ENCODE measurements around the gene SLAMF9. TPM values are rescaled to one million over a fixed set of nuclear protein-coding genes. Genes with fewer than 3 reads are reported as not detected.

Gene SLAMF9
- total RNA-seq, 6 experiments from 2014 or later, result 0.68 to 2.2 (median 1.6) TPM; not detected in 2

DNA sequence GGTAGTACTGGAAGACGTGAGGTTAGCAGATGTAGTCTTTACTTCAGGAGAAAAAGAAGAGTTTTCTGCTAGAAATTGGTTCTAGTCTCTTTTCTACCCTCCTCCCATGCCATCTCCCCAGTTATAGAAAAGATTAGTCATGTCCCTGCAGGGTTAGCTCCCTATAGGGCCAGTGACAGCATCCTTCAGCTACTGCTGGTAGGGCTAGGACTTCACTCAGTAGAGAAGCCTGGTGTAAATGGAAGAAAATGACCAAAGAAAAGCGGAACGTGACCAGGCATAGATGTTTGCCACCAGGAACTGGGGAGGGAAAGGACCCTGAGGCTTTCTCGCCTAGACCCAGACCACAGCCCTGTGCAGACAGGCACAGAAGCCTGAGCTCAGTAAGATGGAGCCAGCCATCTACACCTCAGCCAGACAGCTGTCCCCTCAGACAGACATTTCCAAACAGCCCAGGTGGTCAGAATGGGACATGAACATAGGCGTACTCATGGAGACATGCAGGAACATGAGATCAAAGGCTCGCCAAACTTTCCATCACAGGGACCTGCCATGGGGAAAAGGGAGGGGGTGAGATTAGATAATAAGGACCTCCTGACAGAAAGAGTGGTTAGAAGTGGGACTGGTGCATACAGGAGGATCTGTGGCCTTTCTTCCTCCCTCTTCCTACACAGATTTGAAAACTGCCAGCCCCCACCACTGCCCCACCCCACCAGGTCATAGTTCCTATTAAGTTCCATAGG lies 23.5 kb upstream of the SLAMF9 start:
- no peaks in the 10 kb centered on the region for H3K9me3 ChIP-seq
- H3K36me3 ChIP-seq, result no peaks in the 10 kb centered on the region
- no peaks in the 10 kb centered on the region for H3K27me3 ChIP-seq
- ATAC-seq (no peak), DNase-seq (no peak)
- no peak overlapping the region for H3K27ac ChIP-seq
- intact Hi-C loops (cut with DNase I), result no loop called here
- 75% methylated on average over 4 of the region's 6 CpGs for WGBS (ENCODE audit: insufficient coverage, low coverage, low lambda C conversion rate, missing lambda C conversion rate)
- TF ChIP-seq POLR2A (IDR thresholded peaks at IDR 0.05), result no peak
- no peak for TF ChIP-seq CTCF (IDR thresholded peaks at IDR 0.05)
- H3K4me3 ChIP-seq, result no peak overlapping the region
- peaks cover 0 to 3% (median 0%) of the 10 kb centered on the region in 4 donors for H3K4me1 ChIP-seq

DNA sequence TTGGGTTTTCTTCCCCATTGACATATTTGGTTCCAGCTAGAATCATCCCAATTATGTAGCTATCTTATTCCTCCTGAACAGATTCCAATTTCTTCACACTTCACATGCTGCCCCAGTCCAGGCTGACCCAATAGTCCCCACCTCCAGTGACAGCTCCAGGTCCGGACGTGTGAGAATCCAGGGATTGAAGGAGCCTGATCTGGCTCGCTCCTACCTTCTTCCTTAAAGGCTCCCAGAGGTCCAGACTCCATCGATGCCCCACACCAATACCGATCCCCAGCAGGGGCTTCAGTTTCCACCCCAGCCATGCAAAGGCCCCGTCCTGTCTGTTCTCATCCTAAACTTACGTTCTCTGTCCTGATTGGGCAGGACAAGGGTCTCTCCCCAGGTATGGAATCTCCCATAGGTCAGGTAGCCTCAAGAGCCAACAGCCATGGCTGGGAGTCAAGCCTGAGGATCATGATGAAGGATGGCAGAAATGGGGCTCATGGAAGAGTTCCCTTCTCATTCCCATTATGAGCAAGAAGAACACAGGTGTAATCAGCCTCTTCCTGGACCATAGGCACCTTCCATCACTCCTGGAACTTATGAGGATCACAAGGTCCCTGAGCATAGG lies 20.4 kb upstream of the SLAMF9 start:
- DNase-seq, result no peak
- ATAC-seq, result no peak
- 96% methylated on average over 7 of the region's 7 CpGs for WGBS (ENCODE audit: insufficient coverage, low coverage, low lambda C conversion rate, missing lambda C conversion rate)
- H3K27ac ChIP-seq, result no peak overlapping the region
- no peaks in the 10 kb centered on the region for H3K9me3 ChIP-seq
- no peaks in the 10 kb centered on the region for H3K27me3 ChIP-seq
- H3K36me3 ChIP-seq, result no peaks in the 10 kb centered on the region
- TF ChIP-seq POLR2A (IDR thresholded peaks at IDR 0.05), result no peak
- no peak for TF ChIP-seq CTCF (IDR thresholded peaks at IDR 0.05)
- intact Hi-C loops (cut with DNase I), result no loop called here
- H3K4me3 ChIP-seq, result no peak overlapping the region
- peaks cover 0 to 21% (median 12%) of the 10 kb centered on the region in 4 donors for H3K4me1 ChIP-seq

DNA sequence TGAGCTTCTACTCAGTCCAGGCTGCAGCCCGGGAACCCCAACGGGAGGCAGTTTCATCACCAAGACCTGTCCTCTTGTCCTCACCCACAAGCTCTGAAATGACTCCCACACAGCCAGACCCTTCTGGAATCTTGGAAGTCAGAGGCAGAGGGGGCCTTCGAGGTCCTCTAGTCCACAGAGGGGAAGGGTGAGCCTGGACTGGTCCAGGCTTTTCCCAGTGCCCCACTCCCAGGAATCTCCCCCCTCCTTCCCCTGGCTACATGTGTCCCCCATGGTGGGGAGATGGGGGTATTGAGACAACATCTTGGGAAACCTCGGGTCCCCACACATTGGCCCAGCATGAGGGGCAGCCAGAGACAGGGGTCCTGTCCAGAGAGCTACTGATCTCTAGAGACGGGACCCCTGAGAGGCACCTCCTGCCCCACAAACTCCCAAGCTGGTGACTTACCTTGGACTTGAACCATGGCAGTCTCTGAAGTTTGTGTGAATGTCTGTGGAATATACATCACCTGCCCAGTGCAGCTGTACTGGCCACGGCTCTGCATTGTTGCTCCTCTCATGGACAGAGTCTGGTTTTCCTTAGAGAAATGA lies 19.4 kb upstream of the SLAMF9 start:
- ATAC-seq (no peak), DNase-seq (no peak)
- no peak overlapping the region for H3K4me3 ChIP-seq
- TF ChIP-seq CTCF (IDR thresholded peaks at IDR 0.05), result no peak
- TF ChIP-seq POLR2A (IDR thresholded peaks at IDR 0.05), result no peak
- no peaks in the 10 kb centered on the region for H3K27me3 ChIP-seq
- intact Hi-C loops (cut with DNase I), result no loop called here
- H3K9me3 ChIP-seq, result no peaks in the 10 kb centered on the region
- no peaks in the 10 kb centered on the region for H3K36me3 ChIP-seq
- H3K27ac ChIP-seq, result no peak overlapping the region
- no CpG with 5 or more reads among the region's 6 CpGs for WGBS (ENCODE audit: insufficient coverage, low coverage, low lambda C conversion rate, missing lambda C conversion rate)
- H3K4me1 ChIP-seq, result peaks cover 0 to 24% (median 12%) of the 10 kb centered on the region in 4 donors

GRCh38 chr1:159972443-159973205 lies 18.6 kb upstream of the SLAMF9 start:
- no peak for TF ChIP-seq POLR2A (IDR thresholded peaks at IDR 0.05)
- no peak for TF ChIP-seq CTCF (IDR thresholded peaks at IDR 0.05)
- Histone ChIP-seq H3K4me1 (peaks cover 0 to 24% (median 12%) of the 10 kb centered on the region in 4 donors), H3K4me3 (no peak overlapping the region), H3K27ac (no peak overlapping the region), H3K9me3 (no peaks in the 10 kb centered on the region), H3K27me3 (no peaks in the 10 kb centered on the region), H3K36me3 (no peaks in the 10 kb centered on the region)
- 93% methylated on average over 6 of the region's 8 CpGs for WGBS (ENCODE audit: insufficient coverage, low coverage, low lambda C conversion rate, missing lambda C conversion rate)
- intact Hi-C loops (cut with DNase I), result no loop called here
- DNase-seq (no peak), ATAC-seq (no peak)

All from right lobe of liver (tissue), 6 donors.